ENCODE data around the gene ZBTB7B. TPM values are rescaled to one million over a fixed set of nuclear protein-coding genes. Genes with fewer than 3 reads are reported as not detected.

ZBTB7B gene
- total RNA-seq, 1 donor from 2014 or later, result 16.2 TPM

DNA sequence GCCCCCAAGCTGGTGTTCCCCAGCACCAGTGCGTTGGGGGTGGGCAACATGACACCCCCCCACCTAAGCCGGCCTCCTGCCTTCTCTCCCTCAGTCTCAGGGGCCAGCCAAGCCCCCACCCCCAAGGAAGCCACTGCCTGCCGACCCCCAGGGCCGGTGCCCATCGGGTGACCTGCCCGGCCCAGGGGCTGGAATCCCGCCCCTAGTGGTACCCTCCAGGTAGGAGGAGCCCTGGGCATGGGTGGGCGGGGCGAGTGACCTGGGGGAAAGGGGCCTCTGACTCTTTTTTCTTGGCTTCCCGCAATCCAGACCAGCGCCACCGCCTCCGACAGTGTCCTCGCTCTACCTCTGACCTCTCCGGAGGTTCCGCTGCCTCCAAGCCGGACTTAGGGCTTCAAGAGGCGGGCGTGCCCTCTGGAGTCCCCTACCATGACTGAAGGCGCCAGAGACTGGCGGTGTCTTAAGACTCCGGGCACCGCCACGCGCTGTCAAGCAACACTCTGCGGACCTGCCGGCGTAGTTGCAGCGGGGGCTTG is 59.6 kb downstream of the ZBTB7B start:
- DNase-seq, result no peak

DNA sequence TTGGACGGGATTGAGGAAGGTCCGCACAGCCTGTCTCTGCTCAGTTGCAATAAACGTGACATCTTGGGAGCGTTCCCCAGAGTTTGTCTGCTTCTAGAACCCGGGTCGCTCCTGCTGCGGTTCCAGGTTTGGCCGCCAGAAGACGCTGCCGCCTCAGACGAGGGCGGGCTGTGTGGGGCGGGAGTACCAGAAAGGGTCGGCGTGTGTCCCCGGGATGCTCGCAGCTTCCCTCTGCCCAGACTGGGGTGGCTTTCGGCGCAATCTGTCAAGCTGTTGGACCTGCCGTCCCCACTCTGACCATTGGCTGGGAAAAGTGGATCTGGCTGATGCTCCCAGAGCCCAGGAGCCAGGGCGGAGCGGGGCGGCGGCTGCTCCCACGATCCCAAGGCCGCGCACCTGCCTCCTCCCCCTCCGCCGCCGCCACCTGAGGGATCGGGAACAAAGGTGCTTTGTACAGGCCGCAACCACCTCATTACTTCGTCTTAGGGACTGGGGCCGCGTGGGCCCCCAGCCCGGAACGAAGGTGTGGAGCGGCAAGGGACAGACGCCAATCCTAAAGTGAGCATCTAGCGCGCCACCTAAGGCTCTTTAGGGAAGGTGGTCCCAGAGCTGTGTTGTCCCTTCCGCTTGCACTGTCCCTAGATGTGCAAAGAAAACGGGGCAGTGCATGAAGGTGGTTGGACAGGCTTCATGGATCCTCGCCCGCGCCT is 60.3 kb downstream of the ZBTB7B start:
- DNase-seq, result peak; percentile 31

DNA sequence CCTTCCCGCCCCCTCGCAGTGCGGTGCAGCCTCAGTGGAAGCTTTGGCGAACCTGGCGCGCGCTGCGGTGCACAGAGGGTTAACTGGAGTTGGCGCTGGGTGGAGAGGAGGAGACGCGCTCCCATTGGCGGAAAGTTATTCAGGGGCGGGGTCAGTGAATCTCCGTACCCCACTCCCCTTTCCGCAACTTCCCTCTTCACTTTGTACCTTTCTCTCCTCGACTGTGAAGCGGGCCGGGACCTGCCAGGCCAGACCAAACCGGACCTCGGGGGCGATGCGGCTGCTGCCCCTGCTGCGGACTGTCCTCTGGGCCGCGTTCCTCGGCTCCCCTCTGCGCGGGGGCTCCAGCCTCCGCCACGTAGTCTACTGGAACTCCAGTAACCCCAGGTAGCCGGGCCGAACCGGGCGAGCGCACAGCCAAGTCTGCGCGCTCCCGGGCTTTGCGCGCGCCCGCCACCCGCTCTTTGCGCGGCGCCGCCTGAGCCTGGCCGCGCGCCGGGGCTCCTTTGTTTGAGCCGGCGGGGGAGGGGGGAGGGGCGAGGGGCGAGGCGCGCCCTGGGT is 61.0 kb downstream of the ZBTB7B start, which contains the start of gene EFNA4:
EFNA4 (plus strand) TSS at position 191 of the 561 bp plus-strand sequence; CDS start at position 275, 84 bp downstream.
- peak; percentile 90 for DNase-seq

DNA sequence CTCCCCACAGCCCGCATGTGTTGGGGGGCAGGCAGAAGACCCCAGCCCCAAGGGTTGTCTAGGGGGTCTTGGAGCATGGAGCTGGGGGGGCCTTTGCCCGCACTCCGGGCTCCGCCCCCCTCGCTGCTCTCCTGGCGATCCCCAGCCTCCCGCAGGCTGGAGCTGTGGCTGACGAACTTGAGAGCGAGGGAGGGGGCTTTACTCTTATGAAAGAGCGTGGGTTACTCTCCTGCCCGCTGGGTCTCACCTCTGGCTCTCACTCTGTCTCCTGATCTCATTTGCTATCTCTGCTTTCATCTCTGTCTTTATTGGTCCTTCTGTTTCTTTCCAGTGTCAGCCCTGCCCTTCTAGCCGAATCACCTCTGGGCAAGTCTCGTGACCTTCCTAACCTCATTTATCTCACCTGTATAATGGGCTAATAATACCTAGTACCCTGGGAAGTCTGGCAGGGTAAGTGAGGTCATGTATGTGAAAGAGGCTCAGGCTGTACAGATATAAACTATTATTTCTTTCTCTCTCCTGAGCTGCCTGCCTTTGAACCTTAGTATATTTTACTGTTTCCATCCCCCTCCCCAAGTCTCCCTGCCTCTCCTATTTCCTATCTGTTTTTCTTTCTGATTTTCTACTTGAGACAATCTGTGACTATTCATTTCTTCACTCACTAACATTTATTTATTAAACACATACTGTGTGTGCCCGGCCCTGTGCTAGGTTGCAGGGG is 61.7 kb downstream of the ZBTB7B start:
- peak; percentile 62 for DNase-seq

DNA sequence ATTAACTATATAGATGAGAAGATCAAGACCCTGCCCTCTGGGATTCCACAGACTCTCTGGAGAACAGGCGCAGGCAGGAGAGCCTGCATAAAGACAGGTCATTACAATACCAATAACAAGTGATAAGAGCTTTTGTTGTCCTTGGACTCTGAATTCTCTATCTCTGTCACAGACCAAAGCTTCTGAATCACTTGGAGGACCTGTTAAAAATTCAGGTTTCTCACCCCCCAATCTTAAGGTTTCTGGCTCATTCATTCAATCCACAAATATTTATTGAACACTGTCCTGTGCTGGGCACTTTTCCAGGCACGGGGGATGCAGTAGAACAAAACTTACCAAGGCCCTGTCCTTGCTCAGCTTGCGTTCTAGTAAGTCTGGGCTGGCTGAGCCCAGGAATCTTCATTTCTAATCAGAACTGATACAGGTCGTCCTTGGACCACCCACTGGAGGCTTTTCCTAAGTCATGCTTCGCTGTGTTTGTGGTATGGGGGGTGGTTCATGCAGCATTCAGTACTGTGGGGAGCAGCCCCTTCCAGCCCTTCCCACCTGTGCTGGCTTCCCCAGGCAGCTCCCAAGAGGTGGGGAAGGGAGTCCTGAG is 62.3 kb downstream of the ZBTB7B start:
- no peak for DNase-seq

DNA sequence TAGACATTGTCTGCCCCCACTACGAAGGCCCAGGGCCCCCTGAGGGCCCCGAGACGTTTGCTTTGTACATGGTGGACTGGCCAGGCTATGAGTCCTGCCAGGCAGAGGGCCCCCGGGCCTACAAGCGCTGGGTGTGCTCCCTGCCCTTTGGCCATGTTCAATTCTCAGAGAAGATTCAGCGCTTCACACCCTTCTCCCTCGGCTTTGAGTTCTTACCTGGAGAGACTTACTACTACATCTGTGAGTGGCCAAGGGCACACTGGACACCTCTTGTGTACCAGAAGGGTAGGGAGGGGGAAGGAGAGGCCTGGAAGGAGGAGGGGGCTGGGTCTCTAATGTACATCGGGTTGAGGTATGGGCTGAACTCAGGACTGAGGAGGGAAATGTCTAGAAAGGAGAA is 64.2 kb downstream of the ZBTB7B start:
- no peak for DNase-seq

Other genes with a start within 250 kb of the ZBTB7B start
- 1.7 and 3.6 TPM in 2 replicates for gene KCNN3, start 132.5 kb upstream of the ZBTB7B start, total RNA-seq
- gene PMVK, start 66.1 kb upstream of the ZBTB7B start, total RNA-seq, result 6.5 and 9.4 TPM in 2 replicates
- 110 and 126 TPM in 2 replicates for gene PBXIP1, start 46.7 kb upstream of the ZBTB7B start, total RNA-seq
- gene PYGO2, start 41.0 kb upstream of the ZBTB7B start, total RNA-seq, result 7.1 and 10.0 TPM in 2 replicates
- 337 and 534 TPM in 2 replicates for gene SHC1, start 32.1 kb upstream of the ZBTB7B start, total RNA-seq
- gene CKS1B, start 28.1 kb upstream of the ZBTB7B start, total RNA-seq, result 49.0 and 89.3 TPM in 2 replicates
- gene FLAD1, start 19.5 kb upstream of the ZBTB7B start, total RNA-seq, result 17.8 and 27.1 TPM in 2 replicates
- gene LENEP, start 9.2 kb upstream of the ZBTB7B start, total RNA-seq, result not detected in 2 replicates
- gene DCST2, start 31.0 kb downstream of the ZBTB7B start, total RNA-seq, result 0.17 and 0.70 TPM in 2 replicates
- gene DCST1, start 31.0 kb downstream of the ZBTB7B start, total RNA-seq, result not detected in 2 replicates
- gene ADAM15, start 48.5 kb downstream of the ZBTB7B start, total RNA-seq, result 289 and 307 TPM in 2 replicates
- 9.5 and 15.7 TPM in 2 replicates for gene EFNA4, start 60.9 kb downstream of the ZBTB7B start, total RNA-seq
- 1.9 and 2.2 TPM in 2 replicates for gene EFNA3, start 76.0 kb downstream of the ZBTB7B start, total RNA-seq
- gene EFNA1, start 125.1 kb downstream of the ZBTB7B start, total RNA-seq, result 119 and 138 TPM in 2 replicates
- 26.2 and 27.1 TPM in 2 replicates for gene SLC50A1, start 133.1 kb downstream of the ZBTB7B start, total RNA-seq
- 16.1 and 41.4 TPM in 2 replicates for gene DPM3, start 137.7 kb downstream of the ZBTB7B start, total RNA-seq
- 64.4 and 128 TPM in 2 replicates for gene KRTCAP2, start 170.5 kb downstream of the ZBTB7B start, total RNA-seq
- gene TRIM46, start 171.0 kb downstream of the ZBTB7B start, total RNA-seq, result 4.1 and 4.7 TPM in 2 replicates
- gene THBS3, start 205.1 kb downstream of the ZBTB7B start, total RNA-seq, result 15.9 and 16.2 TPM in 2 replicates
- gene MTX1, start 205.9 kb downstream of the ZBTB7B start, total RNA-seq, result 49.3 and 50.2 TPM in 2 replicates

Data from dermis blood vessel endothelial cell (primary cell).